Mucosa of descending colon (tissue), 3 donors: Measurements from ENCODE around the gene PDCD4. TPM values are rescaled to one million over a fixed set of nuclear protein-coding genes. Genes with fewer than 3 reads are reported as not detected.

ENCODE experiments used
- ATAC-seq: fragments of 200-7000 bp; cut with Tn5 transposase; one replicate; pipeline ENCODE4 v1.9.1; 2020; ENCODE audit warnings: mild to moderate bottlenecking, moderate library complexity
- DNase-seq, 3 donors: peaks; one replicate each; pipeline ENCODE4 v3.0.0-alpha.2; 2020
- H3K36me3 ChIP-seq: fragments of 200-600 bp; one replicate; pipeline ENCODE4 v1.8.0; 2021; ENCODE audit warnings: low read depth, mild to moderate bottlenecking
- H3K4me1 ChIP-seq: fragments of 200-600 bp; one replicate; pipeline ENCODE4 v1.8.0; 2021; ENCODE audit warnings: low read depth, mild to moderate bottlenecking
- H3K4me3 ChIP-seq: fragments of 200-600 bp; one replicate; pipeline ENCODE4 v1.8.0; 2021; ENCODE audit warnings: mild to moderate bottlenecking
- H3K9me3 ChIP-seq: fragments of 200-600 bp; one replicate; pipeline ENCODE4 v1.8.0; 2021; ENCODE audit warnings: mild to moderate bottlenecking
- CTCF ChIP-seq: fragments of 200-600 bp; IDR thresholded peaks from one replicate; pipeline ENCODE4 v1.8.0; 2022; ENCODE audit warnings: antibody characterized with exemption, mild to moderate bottlenecking
- intact Hi-C, 2 donors: fragments of 100-400 bp; cut with DNase I in 1 of 2; cut with micrococcal nuclease in 1 of 2; formaldehyde crosslinking; loops; one replicate each; pipeline versions ENCODE4 v1.11.0 to v1.11.1; 2022; cut with DNase I, micrococcal nuclease
- total RNA-seq, 3 donors: library from RNA; stranded (reverse); fragmentation: NEBNext Ultra II Directional in 2 of 3; extraction: Animal tissue kit (Norgen Biotek cat#: 25700) in 2 of 3; gene quantifications; one replicate each; pipeline versions ENCODE4 v1.2.1 to v1.2.4, GENCODE V29; 2021 to 2023
- donor health status: DM: no; HTN: no; CAD: no; lungs with moderate emphysema.
- donor health status: DM: no; HTN: no; CAD: no.
- donor health status: DM: no; HTN: yes; CAD: no.

The PDCD4 gene
- total RNA-seq, 3 donors from 2014 or later: 290 to 605 (median 528) TPM

GRCh38 chr10:110847374-110847773, 24.4 kb upstream of the PDCD4 start:
- Histone ChIP-seq H3K9me3 (no peaks in the 10 kb centered on the region), H3K36me3 (no peaks in the 10 kb centered on the region), H3K4me3 (no peak overlapping the region), H3K4me1 (peaks cover 46% of the 10 kb centered on the region)
- ATAC-seq (no peak), DNase-seq (no peak)
- no peak for TF ChIP-seq CTCF
- intact Hi-C loops: no loop called here

GRCh38 chr10:110848106-110848505, 23.6 kb upstream of the PDCD4 start:
- peaks cover 48% of the 10 kb centered on the region for H3K4me1 ChIP-seq
- no peak for TF ChIP-seq CTCF
- ATAC-seq: no peak

GRCh38 chr10:110850099-110850498, 21.6 kb upstream of the PDCD4 start:
- no peak overlapping the region for H3K4me3 ChIP-seq
- DNase-seq: no peak
- intact Hi-C loops: no loop called here
- no peaks in the 10 kb centered on the region for H3K36me3 ChIP-seq
- H3K4me1 ChIP-seq: peaks cover 42% of the 10 kb centered on the region
- H3K9me3 ChIP-seq: no peaks in the 10 kb centered on the region
- TF ChIP-seq CTCF: no peak
- ATAC-seq: no peak

More at GRCh38 chr10:110848106-110848505, 23.6 kb upstream of the PDCD4 start:
- Histone ChIP-seq H3K9me3 (no peaks in the 10 kb centered on the region), H3K4me3 (no peak overlapping the region), H3K36me3 (no peaks in the 10 kb centered on the region)
- intact Hi-C loops: no loop called here
- DNase-seq: no peak

GRCh38 chr10:110851020-110851612, 20.6 kb upstream of the PDCD4 start:
- no peak for TF ChIP-seq CTCF

GRCh38 chr10:110852255-110852896, 19.4 kb upstream of the PDCD4 start:
- peak; percentile 87 for ATAC-seq
- TF ChIP-seq CTCF: no peak
- peaks cover 26% of the 10 kb centered on the region for H3K4me1 ChIP-seq
- no peaks in the 10 kb centered on the region for H3K9me3 ChIP-seq
- no peak overlapping the region for H3K4me3 ChIP-seq
- DNase-seq: peak in 2 of 3 donors; percentile 33 to 35
- intact Hi-C loops: no loop called here
- no peaks in the 10 kb centered on the region for H3K36me3 ChIP-seq

More at GRCh38 chr10:110851020-110851612, 20.6 kb upstream of the PDCD4 start:
- H3K4me3 ChIP-seq: no peak overlapping the region
- H3K36me3 ChIP-seq: no peaks in the 10 kb centered on the region
- H3K9me3 ChIP-seq: no peaks in the 10 kb centered on the region
- peak in 1 of 3 donors; percentile 35 for DNase-seq
- intact Hi-C loops: no loop called here
- H3K4me1 ChIP-seq: peaks cover 35% of the 10 kb centered on the region
- no peak for ATAC-seq
